Measurements from ENCODE around the gene KAT2B.
A peak's percentile ranks its signal among the peaks of the same experiment; 100 is the strongest.
"Not testable (repeated sequence)": the region's sequence is repeated elsewhere in the genome, so short reads cannot be mapped to it uniquely, and the experiment has no call there.

The KAT2B gene

GRCh38 chr3:20042331-20042730 lies 2.1 kb downstream of the KAT2B start:
- DNase-seq, result no peak

- peak; percentile 85 for DNase-seq
Observed at GRCh38 chr3:20043396-20043795, 3.1 kb downstream of the KAT2B start.

- DNase-seq, result peak; percentile 27
Observed at GRCh38 chr3:20043825-20044224, 3.6 kb downstream of the KAT2B start.

GRCh38 chr3:20045141-20045540 lies 4.9 kb downstream of the KAT2B start:
- DNase-seq, result not testable (repeated sequence)

GRCh38 chr3:20046556-20046955 lies 6.3 kb downstream of the KAT2B start:
- DNase-seq, result no peak

GRCh38 chr3:20047341-20047779 lies 7.1 kb downstream of the KAT2B start:
- no peak for DNase-seq

- peak; percentile 18 for DNase-seq
Observed at GRCh38 chr3:20047976-20048883, 8.0 kb downstream of the KAT2B start.

- no peak for DNase-seq
Observed at GRCh38 chr3:20051123-20051806, 11.0 kb downstream of the KAT2B start.

GRCh38 chr3:20052851-20053250 lies 12.6 kb downstream of the KAT2B start:
- no peak for DNase-seq

GRCh38 chr3:20054549-20054987 lies 14.3 kb downstream of the KAT2B start:
- peak; percentile 85 for DNase-seq

GRCh38 chr3:20055020-20055775 lies 15.0 kb downstream of the KAT2B start:
- no peak for DNase-seq

- DNase-seq, result no peak
Observed at GRCh38 chr3:20055842-20056241, 15.6 kb downstream of the KAT2B start.

- DNase-seq, result peak; percentile 75
Observed at GRCh38 chr3:20056725-20057611, 16.7 kb downstream of the KAT2B start.

GRCh38 chr3:20057612-20058180 lies 17.4 kb downstream of the KAT2B start:
- no peak for DNase-seq

GRCh38 chr3:20059929-20060328 lies 19.7 kb downstream of the KAT2B start:
- no peak for DNase-seq

- DNase-seq, result peak; percentile 91
Observed at GRCh38 chr3:20060974-20061685, 20.9 kb downstream of the KAT2B start.

GRCh38 chr3:20062996-20063395 lies 22.8 kb downstream of the KAT2B start:
- no peak for DNase-seq

- DNase-seq, result no peak
Observed at GRCh38 chr3:20064387-20064786, 24.1 kb downstream of the KAT2B start.

GRCh38 chr3:20064796-20065564 lies 24.7 kb downstream of the KAT2B start:
- DNase-seq, result no peak

- DNase-seq, result no peak
Observed at GRCh38 chr3:20066079-20066478, 25.8 kb downstream of the KAT2B start.
